Neural cell (in vitro differentiated cells): Measurements from ENCODE around the gene TTLL1.

Experiments
- EP300 ChIP-seq: fragments of 450-650 bp; conservative IDR thresholded peaks from 2 replicates; pipeline ENCODE4 v1.6.1; 2014; ENCODE audit warnings: antibody characterized with exemption, mild to moderate bottlenecking, moderate library complexity; ENCODE audit not compliant: poor library complexity, severe bottlenecking
- EZH2 ChIP-seq: fragments of 200-600, 300-800 bp; shearing (Covaris generic), sonication (generic); IDR thresholded peaks from 2 replicates; pipeline ENCODE4 v1.6.1; 2014; ENCODE audit warnings: antibody characterized with exemption, low read length, borderline replicate concordance, mild to moderate bottlenecking; ENCODE audit not compliant: insufficient read depth, poor library complexity, severe bottlenecking
- TF ChIP-seq, protein P1 (sequence below): fragments of 450-650 bp; IDR thresholded peaks from 2 replicates; pipeline ENCODE4 v1.5.1; 2014; ENCODE audit warnings: antibody characterized with exemption, mild to moderate bottlenecking, moderate library complexity; ENCODE audit not compliant: poor library complexity, severe bottlenecking

DNA sequence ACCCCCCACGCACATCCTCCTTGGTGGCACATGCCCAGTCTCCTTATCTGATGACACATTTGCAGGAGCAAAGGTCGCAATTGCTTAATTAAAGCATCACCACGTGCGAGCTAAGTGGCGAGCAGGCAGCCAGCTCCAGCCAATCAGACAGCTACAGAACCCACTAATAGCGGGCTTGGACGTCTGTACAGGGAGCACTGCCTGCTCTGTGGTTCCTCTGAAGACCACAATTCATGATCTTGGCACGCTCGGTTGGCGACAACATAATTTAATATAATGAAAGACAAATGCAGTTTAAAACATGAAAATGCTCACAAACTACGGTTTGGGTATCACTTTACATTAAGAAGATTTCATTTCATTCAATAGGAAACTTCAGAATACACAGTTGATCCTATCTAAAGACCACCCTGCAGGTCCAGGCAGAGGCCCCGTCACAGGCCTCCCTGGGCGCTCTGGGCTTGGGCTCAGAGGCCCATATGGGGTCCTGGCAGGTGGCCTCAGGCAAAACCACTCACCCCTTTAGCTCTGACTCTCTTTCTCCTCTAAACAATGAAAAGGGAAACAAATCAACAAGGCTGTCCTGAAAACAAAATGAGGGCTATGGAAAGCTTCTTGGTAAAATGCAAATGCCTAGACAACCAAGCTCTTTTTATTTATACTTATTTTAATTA lies 84.7 kb downstream of the TTLL1 start:
- TF ChIP-seq, protein P1, sequence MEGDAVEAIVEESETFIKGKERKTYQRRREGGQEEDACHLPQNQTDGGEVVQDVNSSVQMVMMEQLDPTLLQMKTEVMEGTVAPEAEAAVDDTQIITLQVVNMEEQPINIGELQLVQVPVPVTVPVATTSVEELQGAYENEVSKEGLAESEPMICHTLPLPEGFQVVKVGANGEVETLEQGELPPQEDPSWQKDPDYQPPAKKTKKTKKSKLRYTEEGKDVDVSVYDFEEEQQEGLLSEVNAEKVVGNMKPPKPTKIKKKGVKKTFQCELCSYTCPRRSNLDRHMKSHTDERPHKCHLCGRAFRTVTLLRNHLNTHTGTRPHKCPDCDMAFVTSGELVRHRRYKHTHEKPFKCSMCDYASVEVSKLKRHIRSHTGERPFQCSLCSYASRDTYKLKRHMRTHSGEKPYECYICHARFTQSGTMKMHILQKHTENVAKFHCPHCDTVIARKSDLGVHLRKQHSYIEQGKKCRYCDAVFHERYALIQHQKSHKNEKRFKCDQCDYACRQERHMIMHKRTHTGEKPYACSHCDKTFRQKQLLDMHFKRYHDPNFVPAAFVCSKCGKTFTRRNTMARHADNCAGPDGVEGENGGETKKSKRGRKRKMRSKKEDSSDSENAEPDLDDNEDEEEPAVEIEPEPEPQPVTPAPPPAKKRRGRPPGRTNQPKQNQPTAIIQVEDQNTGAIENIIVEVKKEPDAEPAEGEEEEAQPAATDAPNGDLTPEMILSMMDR, result no peak
- no peak for TF ChIP-seq EZH2
- no peak for TF ChIP-seq EP300
